HG02840 (cell line): ENCODE results near the gene RHBDD3.
"Not testable (repeated sequence)": the region's sequence is repeated elsewhere in the genome, so short reads cannot be mapped to it uniquely, and the experiment has no call there.

ENCODE experiments used
- ATAC-seq: cut with Tn5 transposase; IDR thresholded peaks from one replicate; pipeline ENCODE4 v1.9.1; 2021; ENCODE audit warnings: mild to moderate bottlenecking, moderate library complexity, moderate number of reproducible peaks; ENCODE audit not compliant: unreplicated experiment, low FRiP score

Gene RHBDD3

GRCh38 chr22:29253561-29254285, 14.1 kb downstream of the RHBDD3 start:
- no peak for ATAC-seq

GRCh38 chr22:29251981-29252911, 15.5 kb downstream of the RHBDD3 start:
- no peak for ATAC-seq

- ATAC-seq = no peak
Measured at GRCh38 chr22:29251265-29251664, 16.5 kb downstream of the RHBDD3 start.

GRCh38 chr22:29247891-29248290, 19.9 kb downstream of the RHBDD3 start:
- ATAC-seq = not testable (repeated sequence)

GRCh38 chr22:29245626-29246385, 22.0 kb downstream of the RHBDD3 start:
- no peak for ATAC-seq

- no peak for ATAC-seq
Measured at GRCh38 chr22:29244785-29245625, 22.8 kb downstream of the RHBDD3 start.

GRCh38 chr22:29243874-29244446, 23.8 kb downstream of the RHBDD3 start:
- no peak for ATAC-seq

GRCh38 chr22:29240481-29240880, 27.3 kb downstream of the RHBDD3 start:
- ATAC-seq = not testable (repeated sequence)

GRCh38 chr22:29233277-29233877, 34.4 kb downstream of the RHBDD3 start:
- ATAC-seq = no peak

- no peak for ATAC-seq
Measured at GRCh38 chr22:29231971-29232959, 35.5 kb downstream of the RHBDD3 start.

- ATAC-seq = no peak
Measured at GRCh38 chr22:29230972-29231875, 36.6 kb downstream of the RHBDD3 start.

GRCh38 chr22:29226351-29226981, 41.3 kb downstream of the RHBDD3 start:
- no peak for ATAC-seq

GRCh38 chr22:29225422-29226090, 42.2 kb downstream of the RHBDD3 start:
- no peak for ATAC-seq

- no peak for ATAC-seq
Measured at GRCh38 chr22:29224859-29225410, 42.8 kb downstream of the RHBDD3 start.

- no peak for ATAC-seq
Measured at GRCh38 chr22:29224121-29224858, 43.5 kb downstream of the RHBDD3 start.
